ENCODE data around the gene ZFTA.

ZFTA gene

GRCh38 chr11:63766531-63767235 lies 1.9 kb downstream of the ZFTA start:
- Histone ChIP-seq H3K4me3 (ENCODE audit: low read depth, low read length) (peak overlapping the region; percentile 72), H3K27ac (no peak overlapping the region), H3K36me3 (replicated peaks) (peaks cover 10% of the 10 kb centered on the region), H3K27me3 (replicated peaks) (no peaks in the 10 kb centered on the region)
- in situ Hi-C loops (cut with HindIII; ENCODE audit: low pct_ligation_motif_present, low sequenced_read_pairs): no loop called here
- TF ChIP-seq CTCF (IDR thresholded peaks at IDR 0.05; ENCODE audit: low read depth, low read length, missing control alignments): no peak
- no peak for DNase-seq

DNA sequence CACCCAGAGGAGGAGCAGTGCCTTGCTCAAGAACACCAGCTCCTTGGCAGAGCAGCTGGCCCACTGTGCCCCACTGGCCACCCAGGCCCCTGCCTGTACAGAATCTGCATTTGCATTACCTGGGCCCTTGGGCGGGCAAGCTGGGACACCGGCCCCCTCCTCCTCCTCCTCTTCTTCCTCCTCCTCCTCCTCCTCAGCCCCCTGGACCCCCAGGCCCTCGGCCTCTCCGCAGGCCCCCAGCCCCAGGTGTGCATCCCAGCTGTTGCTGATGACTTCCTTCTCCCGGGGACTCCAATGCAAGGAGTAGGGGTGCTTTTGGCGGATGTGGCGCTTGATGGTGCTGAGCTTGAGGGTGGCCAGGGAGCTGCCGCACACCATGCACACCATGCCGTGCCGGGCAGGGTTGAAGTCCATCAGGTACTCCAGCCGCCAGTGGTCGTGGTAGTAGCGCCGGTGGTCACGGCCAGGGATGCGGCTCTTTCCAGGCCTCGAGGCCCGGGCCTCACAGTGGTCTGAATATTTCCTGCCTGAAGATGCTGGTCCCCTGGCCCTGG lies 2.8 kb downstream of the ZFTA start:
- no peak for TF ChIP-seq CTCF (IDR thresholded peaks at IDR 0.05; ENCODE audit: low read depth, low read length, missing control alignments)
- Histone ChIP-seq H3K27me3 (replicated peaks) (no peaks in the 10 kb centered on the region), H3K36me3 (replicated peaks) (peaks cover 17% of the 10 kb centered on the region), H3K27ac (no peak overlapping the region), H3K4me3 (ENCODE audit: low read depth, low read length) (no peak overlapping the region)
- no peak for DNase-seq
- in situ Hi-C loops (cut with HindIII; ENCODE audit: low pct_ligation_motif_present, low sequenced_read_pairs): no loop called here

DNA sequence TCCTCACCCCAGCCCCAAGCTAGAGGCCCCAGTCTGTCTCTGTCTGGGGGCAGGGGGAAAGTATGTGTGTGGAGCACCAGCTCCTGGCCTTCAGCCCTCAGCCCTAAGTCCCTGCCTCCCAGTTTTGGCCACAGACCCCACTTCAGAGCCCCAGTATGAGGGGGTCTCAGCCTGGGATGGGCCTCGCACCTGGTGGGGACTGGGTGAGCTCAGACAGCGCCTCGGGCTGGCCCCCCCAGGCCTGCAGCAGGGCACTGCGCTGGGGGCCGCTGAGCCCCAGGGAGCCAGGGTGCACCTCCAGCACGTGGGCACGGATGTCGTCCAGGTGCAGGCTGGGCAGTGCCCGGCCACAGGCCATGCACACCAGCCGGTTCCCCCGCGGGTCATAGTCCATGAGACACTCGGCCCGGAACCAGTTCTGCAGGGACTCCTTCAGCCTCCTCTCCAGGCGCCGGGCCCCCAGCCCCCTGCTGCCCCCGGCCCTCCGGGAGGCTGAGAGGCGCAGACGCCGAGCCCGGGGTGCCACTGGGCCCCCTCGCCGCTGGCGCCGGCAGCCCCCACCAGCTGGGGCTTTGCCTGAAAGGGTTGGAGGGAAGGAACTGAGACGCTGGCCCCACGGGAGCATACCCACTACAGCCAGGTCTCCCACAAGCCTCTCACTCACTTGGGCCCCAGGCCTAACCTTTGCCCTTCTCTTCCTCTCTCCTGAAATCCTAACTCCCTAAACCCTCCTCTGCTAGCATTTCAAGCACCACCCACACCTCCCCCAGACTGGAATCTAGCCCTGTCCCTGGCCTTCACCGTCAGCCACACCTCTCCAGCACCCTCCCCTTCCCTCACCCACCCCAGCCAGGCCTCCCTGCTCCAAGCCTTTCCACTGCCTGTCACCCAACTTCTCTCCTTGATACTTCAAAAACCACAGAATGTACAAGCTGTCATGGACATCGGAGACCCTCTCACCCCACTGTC lies 3.6 kb downstream of the ZFTA start:
- Histone ChIP-seq H3K36me3 (replicated peaks) (peaks cover 21% of the 10 kb centered on the region), H3K4me3 (ENCODE audit: low read depth, low read length) (no peak overlapping the region), H3K27ac (no peak overlapping the region), H3K27me3 (replicated peaks) (no peaks in the 10 kb centered on the region)
- no peak for TF ChIP-seq CTCF (IDR thresholded peaks at IDR 0.05; ENCODE audit: low read depth, low read length, missing control alignments)
- in situ Hi-C loops (cut with HindIII; ENCODE audit: low pct_ligation_motif_present, low sequenced_read_pairs): no loop called here
- DNase-seq: no peak

DNA sequence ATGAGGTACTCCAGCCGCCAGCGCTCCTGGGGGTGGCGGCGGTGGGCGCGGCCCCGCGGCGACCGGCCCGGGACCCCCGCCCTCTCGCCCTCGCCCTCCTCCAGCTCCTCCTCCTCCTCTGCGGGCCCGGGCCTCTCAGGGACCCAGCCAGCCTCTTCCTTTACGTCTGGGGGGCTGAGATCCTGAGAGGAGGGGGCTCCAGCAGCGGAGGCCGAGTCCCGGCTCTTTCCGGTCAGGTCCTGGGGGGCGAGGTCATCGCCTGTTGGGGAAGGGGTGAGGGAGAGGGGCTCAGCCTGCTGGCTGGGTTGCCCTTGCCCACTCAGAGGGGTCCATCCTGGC lies 4.3 kb downstream of the ZFTA start:
- no peak overlapping the region for H3K27ac ChIP-seq
- in situ Hi-C loops (cut with HindIII; ENCODE audit: low pct_ligation_motif_present, low sequenced_read_pairs): no loop called here
- no peak for TF ChIP-seq CTCF (IDR thresholded peaks at IDR 0.05; ENCODE audit: low read depth, low read length, missing control alignments)
- H3K27me3 ChIP-seq (replicated peaks): no peaks in the 10 kb centered on the region
- DNase-seq: no peak
- peaks cover 22% of the 10 kb centered on the region for H3K36me3 ChIP-seq (replicated peaks)
- H3K4me3 ChIP-seq (ENCODE audit: low read depth, low read length): no peak overlapping the region

- Histone ChIP-seq H3K4me3 (ENCODE audit: low read depth, low read length) (peak overlapping the region; percentile 35), H3K27me3 (replicated peaks) (no peaks in the 10 kb centered on the region), H3K27ac (no peak overlapping the region), H3K36me3 (replicated peaks) (peaks cover 23% of the 10 kb centered on the region)
- TF ChIP-seq CTCF (IDR thresholded peaks at IDR 0.05; ENCODE audit: low read depth, low read length, missing control alignments): no peak
- DNase-seq: no peak
- in situ Hi-C loops (cut with HindIII; ENCODE audit: low pct_ligation_motif_present, low sequenced_read_pairs): no loop called here
Measured at GRCh38 chr11:63763496-63764339, 4.9 kb downstream of the ZFTA start.
